Suprapubic skin (tissue), 4 donors: ENCODE data around the gene EGR4. TPM values are rescaled to one million over a fixed set of nuclear protein-coding genes. Genes with fewer than 3 reads are reported as not detected.

ENCODE experiments used
- DNase-seq, 2 donors: peaks; one replicate each; pipeline ENCODE4 v3.0.0-alpha.2; 2019; ENCODE audit warnings: low spot score in 2 of 2
- H3K27ac ChIP-seq: fragments of 200-600 bp; sonication (generic); one replicate; pipeline ENCODE4 v1.5.1; 2019
- H3K27me3 ChIP-seq: fragments of 200-600 bp; sonication (generic); one replicate; pipeline ENCODE4 v1.5.1; 2019
- H3K36me3 ChIP-seq: fragments of 200-600 bp; sonication (generic); one replicate; pipeline ENCODE4 v1.5.1; 2019
- H3K4me1 ChIP-seq: fragments of 200-600 bp; sonication (generic); one replicate; pipeline ENCODE4 v1.5.1; 2019
- H3K4me3 ChIP-seq: fragments of 200-600 bp; sonication (generic); one replicate; pipeline ENCODE4 v1.5.1; 2019; ENCODE audit warnings: mild to moderate bottlenecking
- H3K9me3 ChIP-seq: fragments of 200-600 bp; sonication (generic); one replicate; pipeline ENCODE4 v1.5.1; 2019
- CTCF ChIP-seq, 2 donors: fragments of 200-600 bp in 1 of 2; fragments of 450-650 bp in 1 of 2; sonication (generic) in 1 of 2; IDR thresholded peaks; one replicate each; pipeline ENCODE4 v1.5.1; 2016 to 2019; ENCODE audit warnings: antibody characterized with exemption in 2 of 2, mild to moderate bottlenecking in 1 of 2, moderate library complexity in 1 of 2
- EP300 ChIP-seq: sonication (generic); formaldehyde crosslinking; IDR thresholded peaks from one replicate; pipeline ENCODE4 v1.6.1; 2017; ENCODE audit warnings: antibody characterized with exemption
- POLR2A ChIP-seq, 2 donors: fragments of 450-650 bp; IDR thresholded peaks; one replicate each; pipeline ENCODE4 v1.6.1; 2017; ENCODE audit warnings: antibody characterized with exemption in 2 of 2, mild to moderate bottlenecking in 2 of 2, moderate library complexity in 2 of 2
- POLR2AphosphoS5 ChIP-seq, 3 donors: sonication (generic); formaldehyde crosslinking; IDR thresholded peaks; one replicate each; pipeline ENCODE4 v1.6.1; 2017; ENCODE audit warnings: antibody characterized with exemption in 3 of 3
- WGBS: methylation state at CpG from one replicate; pipeline ENCODE4 v1.1.5; 2018; 5-methylcytosine and 5-hydroxymethylcytosine counted together
- total RNA-seq, 4 donors: library from RNA; depleted of rRNA; stranded (reverse); fragments of >200 nt; gene quantifications; one replicate each; pipeline ENCODE4 v1.1.0, GENCODE V29; 2016

Gene EGR4
- total RNA-seq, 4 donors from 2014 or later, result not detected

- Histone ChIP-seq H3K9me3 (no peaks in the 10 kb centered on the region), H3K4me1 (no peaks in the 10 kb centered on the region), H3K27me3 (no peaks in the 10 kb centered on the region), H3K36me3 (peaks cover 28% of the 10 kb centered on the region), H3K27ac (no peak overlapping the region), H3K4me3 (no peak overlapping the region)
- 100% methylated on average over 2 of the region's 2 CpGs for WGBS
- no peak for TF ChIP-seq POLR2A (IDR thresholded peaks at IDR 0.05)
- no peak for TF ChIP-seq POLR2AphosphoS5 (IDR thresholded peaks at IDR 0.05)
- no peak for TF ChIP-seq CTCF (IDR thresholded peaks at IDR 0.05)
- no peak for DNase-seq
Measured at GRCh38 chr2:73257021-73257420, 36.3 kb downstream of the EGR4 start.

GRCh38 chr2:73256618-73256922, 36.8 kb downstream of the EGR4 start:
- H3K27ac ChIP-seq, result no peak overlapping the region
- H3K27me3 ChIP-seq, result no peaks in the 10 kb centered on the region
- H3K4me1 ChIP-seq, result no peaks in the 10 kb centered on the region
- H3K4me3 ChIP-seq, result no peak overlapping the region
- WGBS, result 86% methylated on average over 1 of the region's 1 CpG
- DNase-seq, result no peak
- peaks cover 32% of the 10 kb centered on the region for H3K36me3 ChIP-seq
- TF ChIP-seq CTCF (IDR thresholded peaks at IDR 0.05), result no peak
- no peak for TF ChIP-seq EP300
- TF ChIP-seq POLR2AphosphoS5 (IDR thresholded peaks at IDR 0.05), result no peak
- TF ChIP-seq POLR2A (IDR thresholded peaks at IDR 0.05), result no peak
- H3K9me3 ChIP-seq, result no peaks in the 10 kb centered on the region

GRCh38 chr2:73255907-73256617, 37.3 kb downstream of the EGR4 start:
- Histone ChIP-seq H3K9me3 (no peaks in the 10 kb centered on the region), H3K4me1 (no peaks in the 10 kb centered on the region), H3K4me3 (no peak overlapping the region), H3K36me3 (peaks cover 37% of the 10 kb centered on the region), H3K27me3 (no peaks in the 10 kb centered on the region), H3K27ac (no peak overlapping the region)
- DNase-seq, result no peak
- 75% methylated on average over 4 of the region's 5 CpGs for WGBS
- TF ChIP-seq POLR2A (IDR thresholded peaks at IDR 0.05) (no peak), CTCF (IDR thresholded peaks at IDR 0.05) (no peak), POLR2AphosphoS5 (IDR thresholded peaks at IDR 0.05) (no peak), EP300 (no peak)

- H3K27me3 ChIP-seq, result no peaks in the 10 kb centered on the region
- TF ChIP-seq EP300 (no peak), POLR2AphosphoS5 (IDR thresholded peaks at IDR 0.05) (no peak), CTCF (IDR thresholded peaks at IDR 0.05) (no peak)
- WGBS, result 52% methylated on average over 3 of the region's 4 CpGs
- peaks cover 47% of the 10 kb centered on the region for H3K36me3 ChIP-seq
- H3K4me1 ChIP-seq, result no peaks in the 10 kb centered on the region
- H3K9me3 ChIP-seq, result no peaks in the 10 kb centered on the region
- no peak overlapping the region for H3K27ac ChIP-seq
- H3K4me3 ChIP-seq, result no peak overlapping the region
- DNase-seq, result no peak
Measured at GRCh38 chr2:73255007-73255644, 38.2 kb downstream of the EGR4 start.

- H3K27ac ChIP-seq, result no peak overlapping the region
- no peak overlapping the region for H3K4me3 ChIP-seq
- no peak for DNase-seq
- TF ChIP-seq EP300 (no peak), POLR2A (IDR thresholded peaks at IDR 0.05) (no peak), POLR2AphosphoS5 (IDR thresholded peaks at IDR 0.05) (no peak), CTCF (IDR thresholded peaks at IDR 0.05) (no peak)
- peaks cover 53% of the 10 kb centered on the region for H3K36me3 ChIP-seq
- H3K9me3 ChIP-seq, result no peaks in the 10 kb centered on the region
- H3K27me3 ChIP-seq, result no peaks in the 10 kb centered on the region
- WGBS, result 92% methylated on average over 7 of the region's 7 CpGs
- H3K4me1 ChIP-seq, result no peaks in the 10 kb centered on the region
Measured at GRCh38 chr2:73254343-73255006, 38.9 kb downstream of the EGR4 start.
